Peyer's patch (tissue), 4 donors: Measurements from ENCODE around the gene SPRY1. TPM values are rescaled to one million over a fixed set of nuclear protein-coding genes. Genes with fewer than 3 reads are reported as not detected.
A peak's percentile ranks its signal among the peaks of the same experiment; 100 is the strongest.

ENCODE experiments used
- DNase-seq, 3 donors: peaks; one replicate each; pipeline ENCODE4 v3.0.0-alpha.2; 2017 to 2019
- H3K27ac ChIP-seq, 4 donors: fragments of 200-600 bp; sonication (generic); one replicate each; pipeline ENCODE4 v1.5.1; 2016 to 2019
- H3K27me3 ChIP-seq, 2 donors: fragments of 200-600 bp; sonication (generic); one replicate each; pipeline ENCODE4 v1.5.1; 2019
- H3K36me3 ChIP-seq, 3 donors: fragments of 200-600 bp; sonication (generic); one replicate each; pipeline ENCODE4 v1.5.1; 2016 to 2019
- H3K4me1 ChIP-seq, 4 donors: fragments of 200-600 bp; sonication (generic); one replicate each; pipeline ENCODE4 v1.5.1; 2016 to 2019
- H3K4me3 ChIP-seq, 4 donors: fragments of 200-600 bp; sonication (generic); 1 replicate in 3 of 4; 2 replicates in 1 of 4; pipeline ENCODE4 v1.5.1; 2016 to 2019; ENCODE audit warnings: mild to moderate bottlenecking in 1 of 4
- H3K9me3 ChIP-seq, 4 donors: fragments of 200-600 bp; sonication (generic); one replicate each; pipeline ENCODE4 v1.5.1; 2016 to 2019; ENCODE audit warnings: mild to moderate bottlenecking in 1 of 4
- CTCF ChIP-seq, 6 experiments: fragments of 450-650 bp in 4 of 6; fragments of 200-600 bp in 2 of 6; sonication (generic) in 1 of 6; IDR thresholded peaks; one replicate each; pipeline ENCODE4 v1.5.1; 2017 to 2019; ENCODE audit warnings: antibody characterized with exemption in 6 of 6, mild to moderate bottlenecking in 3 of 6, moderate library complexity in 1 of 6
- POLR2A ChIP-seq, 2 donors: fragments of 450-650 bp; IDR thresholded peaks; one replicate each; pipeline ENCODE4 v1.5.1; 2017; ENCODE audit warnings: antibody characterized with exemption in 2 of 2, mild to moderate bottlenecking in 2 of 2, moderate library complexity in 2 of 2
- total RNA-seq, 4 donors: library from RNA; depleted of rRNA; stranded (reverse); fragments of >200 nt; gene quantifications; one replicate each; pipeline ENCODE4 v1.1.0, GENCODE V29; 2016

The SPRY1 gene
- total RNA-seq, 4 donors from 2014 or later = 10.7 to 43.7 (median 39.8) TPM

- no peak for DNase-seq
- Histone ChIP-seq H3K4me3 (no peak overlapping the region), H3K36me3 (no peaks in the 10 kb centered on the region), H3K9me3 (no peaks in the 10 kb centered on the region), H3K27ac (no peak overlapping the region), H3K4me1 (no peaks in the 10 kb centered on the region), H3K27me3 (no peaks in the 10 kb centered on the region)
- TF ChIP-seq POLR2A (IDR thresholded peaks at IDR 0.05) (no peak), CTCF (IDR thresholded peaks at IDR 0.05) (no peak)
These were observed 38.9 kb downstream of the SPRY1 start for GRCh38 chr4:123435246-123436113.

GRCh38 chr4:123438031-123438430 is 41.4 kb downstream of the SPRY1 start:
- TF ChIP-seq POLR2A (IDR thresholded peaks at IDR 0.05) (no peak), CTCF (IDR thresholded peaks at IDR 0.05) (no peak)
- H3K27ac ChIP-seq = no peak overlapping the region
- H3K4me3 ChIP-seq = no peak overlapping the region
- no peak for DNase-seq
- H3K4me1 ChIP-seq = no peaks in the 10 kb centered on the region
- no peaks in the 10 kb centered on the region for H3K36me3 ChIP-seq
- H3K27me3 ChIP-seq = no peaks in the 10 kb centered on the region
- no peaks in the 10 kb centered on the region for H3K9me3 ChIP-seq

GRCh38 chr4:123443401-123444289 is 47.0 kb downstream of the SPRY1 start:
- peak in 2 of 3 donors; percentile 61 to 73 for DNase-seq
- H3K4me3 ChIP-seq = no peak overlapping the region
- no peaks in the 10 kb centered on the region for H3K9me3 ChIP-seq
- TF ChIP-seq POLR2A (IDR thresholded peaks at IDR 0.05) (no peak), CTCF (IDR thresholded peaks at IDR 0.05) (no peak)
- H3K27ac ChIP-seq = peak overlapping the region; percentile 45 to 70 (median 54)
- H3K36me3 ChIP-seq = no peaks in the 10 kb centered on the region
- H3K4me1 ChIP-seq = peaks cover 0 to 12% (median 5%) of the 10 kb centered on the region in 4 donors
- no peaks in the 10 kb centered on the region for H3K27me3 ChIP-seq

GRCh38 chr4:123444290-123444731 is 47.7 kb downstream of the SPRY1 start:
- H3K9me3 ChIP-seq = no peaks in the 10 kb centered on the region
- H3K4me1 ChIP-seq = peaks cover 0 to 12% (median 5%) of the 10 kb centered on the region in 4 donors
- no peaks in the 10 kb centered on the region for H3K27me3 ChIP-seq
- DNase-seq = peak; percentile 56 to 81 (median 69)
- peak overlapping the region; percentile 45 to 70 (median 54) for H3K27ac ChIP-seq
- no peak for TF ChIP-seq CTCF (IDR thresholded peaks at IDR 0.05)
- TF ChIP-seq POLR2A (IDR thresholded peaks at IDR 0.05) = no peak
- H3K36me3 ChIP-seq = no peaks in the 10 kb centered on the region
- no peak overlapping the region for H3K4me3 ChIP-seq

GRCh38 chr4:123446865-123447474 is 50.4 kb downstream of the SPRY1 start:
- DNase-seq = no peak
- no peak overlapping the region for H3K27ac ChIP-seq
- no peaks in the 10 kb centered on the region for H3K9me3 ChIP-seq
- no peaks in the 10 kb centered on the region for H3K27me3 ChIP-seq
- TF ChIP-seq POLR2A (IDR thresholded peaks at IDR 0.05) (no peak), CTCF (IDR thresholded peaks at IDR 0.05) (no peak)
- no peaks in the 10 kb centered on the region for H3K36me3 ChIP-seq
- H3K4me1 ChIP-seq = peaks cover 0 to 12% (median 5%) of the 10 kb centered on the region in 4 donors
- H3K4me3 ChIP-seq = no peak overlapping the region
